IPS-15b (cell line): ENCODE measurements around the gene FAM3B.

Experiments
- H3K27me3 ChIP-seq: one replicate; pipeline ENCODE4 v1.6.1; 2013; ENCODE audit warnings: low read length; ENCODE audit not compliant: control insufficient read depth, insufficient read depth
- H3K36me3 ChIP-seq: one replicate; pipeline ENCODE4 v1.6.1; 2013; ENCODE audit warnings: low read length; ENCODE audit not compliant: control insufficient read depth, insufficient read depth
- H3K4me1 ChIP-seq: one replicate; pipeline ENCODE4 v1.6.1; 2013; ENCODE audit warnings: mild to moderate bottlenecking, low read length; ENCODE audit not compliant: control insufficient read depth, insufficient read depth
- H3K4me3 ChIP-seq: one replicate; pipeline ENCODE4 v1.5.1; 2013; ENCODE audit warnings: low read depth, low read length
- H3K9ac ChIP-seq: one replicate; pipeline ENCODE4 v1.6.1; 2013; ENCODE audit warnings: low read depth, mild to moderate bottlenecking, low read length
- H3K9me3 ChIP-seq: one replicate; pipeline ENCODE4 v1.6.1; 2013; ENCODE audit warnings: mild to moderate bottlenecking, low read length; ENCODE audit not compliant: control insufficient read depth, insufficient read depth

Gene FAM3B

GRCh38 chr21:41316200-41317062, at the start of gene FAM3B:
FAM3B (plus strand) TSS chr21:41316801; CDS start chr21:41316880, 79 bp downstream.
- no peaks in the 10 kb centered on the region for H3K36me3 ChIP-seq
- H3K4me1 ChIP-seq = no peaks in the 10 kb centered on the region
- H3K4me3 ChIP-seq = peak within 1 kb of the TSS; percentile 67
- H3K27me3 ChIP-seq = peaks cover 21% of the 10 kb centered on the region
- no peaks in the 10 kb centered on the region for H3K9me3 ChIP-seq
- H3K9ac ChIP-seq = peak within 1 kb of the TSS; percentile 37

GRCh38 chr21:41267346-41267745, 49.3 kb upstream of the FAM3B start:
- Histone ChIP-seq H3K4me1 (no peaks in the 10 kb centered on the region), H3K4me3 (no peak overlapping the region), H3K36me3 (no peaks in the 10 kb centered on the region), H3K9ac (no peak overlapping the region), H3K9me3 (no peaks in the 10 kb centered on the region), H3K27me3 (no peaks in the 10 kb centered on the region)

GRCh38 chr21:41269535-41269934, 47.1 kb upstream of the FAM3B start:
- Histone ChIP-seq H3K9me3 (no peaks in the 10 kb centered on the region), H3K36me3 (no peaks in the 10 kb centered on the region), H3K9ac (no peak overlapping the region), H3K27me3 (no peaks in the 10 kb centered on the region), H3K4me3 (no peak overlapping the region), H3K4me1 (no peaks in the 10 kb centered on the region)

GRCh38 chr21:41277196-41277595, 39.4 kb upstream of the FAM3B start:
- no peak overlapping the region for H3K9ac ChIP-seq

GRCh38 chr21:41277846-41278245, 38.8 kb upstream of the FAM3B start:
- no peaks in the 10 kb centered on the region for H3K9me3 ChIP-seq
- no peaks in the 10 kb centered on the region for H3K36me3 ChIP-seq

More at GRCh38 chr21:41277196-41277595, 39.4 kb upstream of the FAM3B start:
- no peaks in the 10 kb centered on the region for H3K27me3 ChIP-seq
- no peak overlapping the region for H3K4me3 ChIP-seq
- no peaks in the 10 kb centered on the region for H3K4me1 ChIP-seq
- no peaks in the 10 kb centered on the region for H3K9me3 ChIP-seq
- H3K36me3 ChIP-seq = no peaks in the 10 kb centered on the region

GRCh38 chr21:41280115-41280919, 36.3 kb upstream of the FAM3B start:
- Histone ChIP-seq H3K9ac (no peak overlapping the region), H3K27me3 (no peaks in the 10 kb centered on the region), H3K4me3 (no peak overlapping the region)

More at GRCh38 chr21:41277846-41278245, 38.8 kb upstream of the FAM3B start:
- H3K27me3 ChIP-seq = no peaks in the 10 kb centered on the region
- H3K4me3 ChIP-seq = no peak overlapping the region
- H3K9ac ChIP-seq = no peak overlapping the region
- H3K4me1 ChIP-seq = peaks cover under 1% of the 10 kb centered on the region

GRCh38 chr21:41282412-41282811, 34.2 kb upstream of the FAM3B start:
- no peak overlapping the region for H3K4me3 ChIP-seq
- H3K4me1 ChIP-seq = peaks cover 2% of the 10 kb centered on the region
- no peaks in the 10 kb centered on the region for H3K9me3 ChIP-seq
- H3K36me3 ChIP-seq = no peaks in the 10 kb centered on the region
- no peak overlapping the region for H3K9ac ChIP-seq
- H3K27me3 ChIP-seq = no peaks in the 10 kb centered on the region

More at GRCh38 chr21:41280115-41280919, 36.3 kb upstream of the FAM3B start:
- peaks cover 2% of the 10 kb centered on the region for H3K4me1 ChIP-seq
- H3K36me3 ChIP-seq = no peaks in the 10 kb centered on the region
- no peaks in the 10 kb centered on the region for H3K9me3 ChIP-seq

- Histone ChIP-seq H3K9ac (no peak overlapping the region), H3K27me3 (no peaks in the 10 kb centered on the region), H3K9me3 (no peaks in the 10 kb centered on the region), H3K4me1 (peaks cover 2% of the 10 kb centered on the region), H3K4me3 (no peak overlapping the region), H3K36me3 (no peaks in the 10 kb centered on the region)
Measured at GRCh38 chr21:41283211-41283818, 33.3 kb upstream of the FAM3B start.

GRCh38 chr21:41289431-41289830, 27.2 kb upstream of the FAM3B start:
- Histone ChIP-seq H3K4me1 (no peaks in the 10 kb centered on the region), H3K9me3 (peaks cover 7% of the 10 kb centered on the region), H3K9ac (no peak overlapping the region), H3K27me3 (peaks cover 8% of the 10 kb centered on the region), H3K4me3 (no peak overlapping the region), H3K36me3 (no peaks in the 10 kb centered on the region)

- no peak overlapping the region for H3K9ac ChIP-seq
- peaks cover 8% of the 10 kb centered on the region for H3K27me3 ChIP-seq
- H3K9me3 ChIP-seq = peaks cover 7% of the 10 kb centered on the region
- H3K4me1 ChIP-seq = no peaks in the 10 kb centered on the region
- H3K36me3 ChIP-seq = no peaks in the 10 kb centered on the region
- no peak overlapping the region for H3K4me3 ChIP-seq
Measured at GRCh38 chr21:41290106-41290799, 26.3 kb upstream of the FAM3B start.

- peaks cover 7% of the 10 kb centered on the region for H3K9me3 ChIP-seq
- H3K4me1 ChIP-seq = no peaks in the 10 kb centered on the region
- H3K27me3 ChIP-seq = peaks cover 6% of the 10 kb centered on the region
- no peaks in the 10 kb centered on the region for H3K36me3 ChIP-seq
- no peak overlapping the region for H3K4me3 ChIP-seq
- H3K9ac ChIP-seq = no peak overlapping the region
Measured at GRCh38 chr21:41294548-41295231, 21.9 kb upstream of the FAM3B start.
